Right ventricle myocardium superior (tissue), 1 donor: ENCODE data around the gene FOSB. TPM values are rescaled to one million over a fixed set of nuclear protein-coding genes. Genes with fewer than 3 reads are reported as not detected.

Experiments used
- ATAC-seq: fragments of 200-7000 bp; cut with Tn5 transposase; one replicate; pipeline ENCODE4 v1.9.1; 2020; ENCODE audit warnings: mild to moderate bottlenecking; ENCODE audit not compliant: poor library complexity
- DNase-seq: peaks from one replicate; pipeline ENCODE4 v3.0.0-alpha.2; 2020
- intact Hi-C: fragments of 100-400 bp; cut with DNase I; formaldehyde crosslinking; loops from one replicate; pipeline ENCODE4 v1.11.2; 2022
- total RNA-seq: library from RNA; stranded (reverse); fragmentation: NEBNext Ultra II Directional; extraction: Animal tissue kit (Norgen Biotek cat#: 25700); gene quantifications from one replicate; pipeline ENCODE4 v1.2.1, GENCODE V29; 2021
- donor health status: DM: no; HTN: yes; CAD: no; lungs with severe emphysema.

The FOSB gene
- total RNA-seq, 1 donor from 2014 or later, result 0.51 TPM

DNA sequence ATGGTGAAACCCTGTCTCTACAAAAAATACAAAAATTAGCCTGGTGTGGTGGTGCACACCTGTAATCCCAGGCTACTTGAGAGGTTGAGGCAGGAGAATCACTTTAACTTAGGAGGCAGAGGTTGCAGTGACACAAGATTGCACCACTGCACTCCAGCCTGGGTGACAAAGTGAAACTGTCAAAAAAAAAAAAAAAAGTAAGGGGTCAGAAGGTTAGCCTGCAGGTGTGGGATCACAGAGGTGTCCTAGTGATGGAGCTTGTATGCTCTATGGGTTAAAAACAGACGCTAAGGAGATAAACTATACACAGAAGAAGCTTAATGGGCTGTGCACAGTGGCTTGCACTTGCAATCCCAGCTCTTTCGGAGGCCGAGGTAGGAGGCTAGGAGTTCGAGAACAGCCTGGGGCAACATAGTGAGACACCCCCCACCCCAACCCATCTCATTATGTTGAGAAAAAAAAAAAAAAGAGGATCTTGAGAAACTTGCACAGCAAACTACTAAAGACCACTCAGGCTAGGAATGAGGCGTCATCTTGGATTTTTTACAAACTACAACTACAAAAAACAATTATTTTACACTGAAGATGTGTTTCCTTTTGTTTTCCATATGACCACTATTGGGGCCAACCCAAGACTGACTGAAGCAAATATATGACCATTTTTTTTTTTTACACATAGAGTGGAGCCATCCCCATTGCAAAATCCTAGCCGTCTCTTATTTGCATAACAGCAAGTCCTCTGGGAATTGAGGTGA is 7.9 kb downstream of the FOSB start:
- ATAC-seq (no peak), DNase-seq (no peak)
- intact Hi-C loops, result no loop called here

DNA sequence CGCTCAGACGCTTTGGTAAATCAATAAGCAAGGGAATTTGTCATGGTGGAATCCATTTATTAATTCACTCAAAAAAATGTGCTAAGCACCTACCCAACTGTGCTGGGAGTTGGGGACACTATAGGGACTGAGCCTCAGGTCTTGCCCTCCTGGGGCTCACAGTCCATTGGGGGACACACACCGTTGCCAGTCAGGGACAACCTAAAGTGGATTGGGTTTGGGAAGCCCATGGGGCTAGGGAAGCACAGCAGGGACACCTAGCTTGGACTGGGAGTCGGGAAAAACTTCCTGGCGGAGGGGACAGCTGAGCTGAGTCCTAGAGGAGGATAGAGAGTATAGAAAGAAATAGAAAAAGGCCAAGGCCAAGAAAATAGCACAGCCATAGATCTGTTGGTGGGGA is 8.5 kb downstream of the FOSB start:
- intact Hi-C loops, result no loop called here
- no peak for ATAC-seq
- DNase-seq, result no peak

DNA sequence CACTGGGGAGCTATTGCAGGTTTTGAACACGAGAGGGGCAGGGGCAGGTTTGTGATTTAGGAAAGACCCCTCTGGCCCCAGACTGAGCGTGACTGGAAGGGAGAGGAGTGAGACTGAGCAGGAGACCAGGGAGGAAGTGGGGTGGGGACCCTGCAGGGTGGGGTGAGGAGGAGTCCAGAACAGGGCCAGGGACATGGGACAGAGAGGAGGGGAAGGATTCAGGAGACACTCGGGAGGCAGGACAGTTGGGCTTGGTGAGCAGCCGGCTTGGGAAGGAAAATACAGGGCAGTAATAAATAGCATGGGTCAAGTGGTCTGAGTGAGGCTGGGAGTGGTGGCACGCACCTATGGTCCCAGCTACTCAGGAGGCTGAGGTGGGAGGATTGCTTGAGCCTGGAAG is 9.4 kb downstream of the FOSB start:
- DNase-seq (no peak), ATAC-seq (no peak)
- intact Hi-C loops, result no loop called here

DNA sequence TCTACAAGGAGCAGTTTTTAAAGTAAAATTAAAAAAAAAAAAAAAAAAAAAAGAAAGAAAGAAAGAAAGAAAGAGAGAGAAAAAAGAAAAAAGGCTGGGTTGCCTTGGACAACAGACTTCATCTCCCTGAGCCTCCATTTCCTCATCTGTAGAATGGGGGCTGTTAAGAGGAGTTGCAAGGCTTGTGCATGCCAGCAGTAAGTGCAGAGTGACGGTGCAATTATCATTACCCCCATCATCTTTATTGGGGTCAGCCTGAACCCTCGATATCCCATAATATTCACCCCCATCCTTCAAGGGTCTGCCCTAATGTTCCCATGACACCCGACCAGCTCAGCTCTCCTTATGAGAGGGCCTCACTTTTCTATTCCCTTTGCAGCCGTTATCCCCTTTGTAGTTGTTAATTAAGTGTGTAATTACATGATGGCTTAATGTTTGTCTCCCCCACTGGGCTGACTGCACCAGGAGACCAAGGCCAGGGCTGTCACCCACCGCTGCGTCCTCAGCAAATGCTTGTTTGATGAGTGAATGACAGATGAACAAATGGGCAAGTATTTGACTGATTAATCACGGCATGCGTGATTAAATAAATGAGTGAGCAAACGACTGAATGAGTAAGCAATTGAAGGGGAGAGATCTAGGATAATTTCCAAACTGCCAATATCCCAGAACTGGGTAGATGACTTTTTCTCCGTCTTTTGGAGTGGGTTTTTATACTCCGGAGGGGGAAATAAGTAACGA is 10.1 kb downstream of the FOSB start:
- peak; percentile 1 for ATAC-seq
- intact Hi-C loops, result loop anchor here (1.0 kb wide), 1 partner anchor 39 kb away; no protein-coding TSS in a partner anchor

DNA sequence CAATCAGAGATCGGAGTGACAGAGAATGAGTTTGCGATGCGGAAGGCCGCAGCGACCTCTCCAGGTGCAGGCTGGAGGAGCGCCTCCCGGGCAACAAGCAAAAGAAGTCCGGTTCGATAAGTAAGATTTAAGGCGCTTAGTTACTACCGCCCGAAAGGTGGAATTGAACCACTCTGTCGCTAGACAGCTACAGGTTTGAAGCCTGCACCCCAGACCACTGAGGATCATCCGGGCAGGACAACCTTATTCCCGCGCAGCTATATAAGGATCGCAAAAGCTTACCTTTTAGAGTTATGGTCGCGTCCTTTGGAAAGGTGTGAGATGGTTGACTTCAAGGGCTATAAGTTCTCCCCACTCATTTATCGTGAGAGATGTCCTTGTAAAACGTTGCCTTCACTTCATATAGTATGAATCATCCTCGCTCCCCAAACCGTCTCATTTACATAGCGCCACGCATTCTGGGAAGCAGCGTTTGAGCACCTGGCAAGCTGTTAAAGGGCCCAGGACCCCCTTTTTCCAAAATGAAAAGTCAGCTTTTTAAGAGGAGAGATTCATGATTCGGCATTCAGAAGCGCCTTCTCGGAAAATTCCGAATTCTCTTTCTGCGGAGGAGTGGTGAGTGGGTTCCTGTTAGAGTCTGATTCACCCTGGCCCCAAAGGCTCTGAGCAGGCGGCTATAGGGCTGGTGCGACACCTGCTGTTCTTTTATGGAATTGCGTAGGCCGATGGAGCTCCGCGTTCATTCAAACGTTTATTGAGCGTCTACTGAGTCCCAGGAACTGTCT is 10.8 kb downstream of the FOSB start:
- DNase-seq (peak; percentile 88), ATAC-seq (peak; percentile 96)
- intact Hi-C loops, result loop anchor here (1.0 kb wide), 1 partner anchor 39 kb away; no protein-coding TSS in a partner anchor

More for the DNA sequence above, 10.1 kb downstream of the FOSB start:
- no peak for DNase-seq

DNA sequence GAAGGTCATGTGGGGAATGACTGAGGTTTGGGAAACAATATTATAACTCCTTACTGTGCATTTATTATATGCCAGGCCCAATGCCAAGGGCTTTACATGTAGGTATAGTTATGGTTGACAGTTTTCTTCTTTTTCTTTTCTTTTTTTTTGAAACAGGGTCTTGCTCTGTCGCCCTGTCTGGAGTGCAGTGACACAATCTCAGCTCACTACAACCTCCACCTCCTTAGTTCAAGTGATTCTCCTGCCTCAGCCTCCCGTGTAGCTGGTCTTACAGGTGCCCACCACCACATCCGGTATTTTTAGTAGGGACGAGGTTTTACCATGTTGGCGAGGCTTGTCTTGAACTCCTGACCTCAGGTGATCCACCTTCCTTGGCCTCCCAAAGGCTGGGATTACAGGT is 15.2 kb downstream of the FOSB start:
- DNase-seq, result no peak
- ATAC-seq, result no peak
- intact Hi-C loops, result no loop called here

DNA sequence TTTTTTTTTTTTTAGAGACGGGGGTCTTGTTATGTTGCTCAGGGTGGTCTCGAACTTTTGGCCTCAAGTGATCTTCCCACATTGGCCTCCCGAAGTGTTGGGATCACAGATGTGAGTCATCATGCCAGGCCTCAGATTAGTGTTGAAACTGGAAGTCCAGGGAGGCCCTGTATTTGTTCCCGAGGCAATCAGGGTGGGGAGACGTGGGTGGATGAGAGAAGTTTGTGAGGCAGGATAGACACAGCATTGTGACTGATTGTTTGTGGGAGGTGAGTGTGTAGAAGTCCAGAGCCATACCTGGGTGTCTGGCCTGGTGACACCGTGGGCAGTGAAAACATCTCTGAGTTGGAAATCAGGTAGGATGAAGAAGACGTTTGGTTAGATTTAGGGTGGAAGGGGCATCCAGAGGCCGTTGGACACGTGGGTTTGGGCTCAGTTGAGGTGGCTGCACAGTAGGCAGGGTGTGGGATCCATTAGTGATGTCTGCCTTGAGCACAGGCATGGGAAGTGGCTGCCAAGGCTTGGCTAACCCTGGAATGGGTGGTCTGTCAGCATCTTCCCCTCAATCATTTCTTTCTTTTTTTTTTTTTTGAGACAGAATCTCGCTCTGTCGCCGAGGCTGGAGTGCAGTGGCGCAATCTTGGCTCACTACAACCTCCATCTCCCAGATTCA is 16.6 kb downstream of the FOSB start:
- no peak for DNase-seq
- intact Hi-C loops, result no loop called here
- no peak for ATAC-seq

DNA sequence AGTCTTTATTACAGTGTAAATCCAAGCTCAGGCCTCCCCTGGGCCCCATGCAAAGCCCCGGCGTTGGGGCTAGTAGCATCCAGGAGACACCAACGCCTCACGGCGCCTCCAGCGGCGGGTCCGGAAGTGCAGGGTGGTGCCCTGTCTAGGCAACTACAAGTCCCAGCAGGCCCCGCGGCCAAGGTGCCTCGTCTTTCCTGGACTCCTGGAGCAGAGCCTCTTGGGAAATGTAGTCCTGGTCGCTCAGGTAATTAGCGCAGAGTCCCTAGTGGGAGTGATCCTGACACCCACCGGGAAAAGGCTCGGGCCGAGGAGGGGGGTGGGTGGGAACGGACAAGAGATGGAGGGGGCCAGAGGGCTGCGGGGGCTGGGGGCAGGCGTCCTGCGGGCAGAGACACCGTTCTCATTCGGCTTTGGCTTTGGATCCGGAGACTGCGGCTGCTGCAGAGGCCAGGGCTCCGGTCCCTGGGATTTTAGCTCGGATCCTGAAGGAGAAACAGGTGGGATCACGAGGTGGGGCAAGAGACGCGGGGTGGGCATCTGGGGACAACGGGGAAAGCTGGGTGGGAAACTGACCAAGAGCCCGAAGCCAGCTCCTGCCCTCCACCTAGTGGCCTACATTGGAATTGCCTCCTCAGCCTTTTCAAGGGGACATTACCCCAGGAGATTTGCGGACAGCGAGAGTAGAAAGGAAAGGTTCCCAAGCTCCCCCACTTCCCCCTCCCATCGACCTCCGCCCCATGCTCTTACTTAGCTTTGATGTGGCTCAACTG is 17.7 kb downstream of the FOSB start:
- intact Hi-C loops, result no loop called here
- DNase-seq (peak; percentile 100), ATAC-seq (peak; percentile 99)

DNA sequence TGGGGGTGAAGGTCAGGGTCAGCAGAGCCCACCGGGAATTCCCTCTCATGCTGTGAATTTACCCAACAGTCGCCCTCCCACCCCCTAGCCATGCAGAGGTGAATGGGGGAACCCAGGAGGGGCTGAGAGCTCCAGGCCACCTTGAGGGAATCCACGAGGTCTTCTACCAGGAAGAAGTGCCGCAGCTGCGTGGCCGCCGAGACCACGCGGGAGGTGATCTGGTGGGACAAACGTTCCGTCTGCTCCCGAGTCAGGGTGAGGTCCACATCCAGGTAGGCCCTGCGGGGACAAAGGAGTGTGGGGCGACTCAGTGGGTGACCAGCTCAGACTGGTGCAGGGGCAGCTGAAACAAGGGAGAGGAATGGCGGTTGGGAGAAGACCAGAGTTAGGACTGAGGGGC is 20.9 kb downstream of the FOSB start:
- ATAC-seq, result no peak
- no peak for DNase-seq
- intact Hi-C loops, result no loop called here

DNA sequence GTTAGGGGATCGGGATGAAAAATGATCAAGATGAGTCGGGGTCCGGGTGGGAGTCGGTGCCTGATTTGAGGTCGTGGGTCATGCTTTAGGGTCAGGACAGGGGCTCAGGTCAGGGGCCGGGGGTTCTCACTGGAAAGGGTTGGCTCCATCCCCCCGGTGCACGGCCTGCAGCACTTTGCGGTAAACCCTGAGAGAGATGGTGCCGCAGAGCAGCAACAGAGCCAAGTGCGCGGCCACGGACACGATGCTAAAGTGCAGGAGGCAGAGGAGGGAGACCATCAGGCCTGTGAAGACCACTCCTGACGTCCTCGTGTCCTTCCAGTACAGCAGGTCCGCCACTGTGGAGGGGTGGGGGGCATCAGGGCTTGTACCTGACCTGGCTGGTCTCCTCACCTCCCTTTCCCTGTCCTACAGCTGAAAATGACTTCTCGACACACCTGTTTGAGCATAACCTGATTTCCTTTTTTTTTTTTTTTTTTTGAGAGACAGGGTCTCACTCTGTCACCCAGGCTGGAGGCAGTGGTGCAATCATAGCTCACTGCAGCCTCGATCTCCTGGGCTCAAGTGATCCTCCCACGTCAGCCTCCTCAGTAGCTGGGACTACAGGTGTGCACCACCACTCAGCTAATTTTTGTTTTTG is 21.5 kb downstream of the FOSB start:
- ATAC-seq (no peak), DNase-seq (no peak)
- intact Hi-C loops, result no loop called here

DNA sequence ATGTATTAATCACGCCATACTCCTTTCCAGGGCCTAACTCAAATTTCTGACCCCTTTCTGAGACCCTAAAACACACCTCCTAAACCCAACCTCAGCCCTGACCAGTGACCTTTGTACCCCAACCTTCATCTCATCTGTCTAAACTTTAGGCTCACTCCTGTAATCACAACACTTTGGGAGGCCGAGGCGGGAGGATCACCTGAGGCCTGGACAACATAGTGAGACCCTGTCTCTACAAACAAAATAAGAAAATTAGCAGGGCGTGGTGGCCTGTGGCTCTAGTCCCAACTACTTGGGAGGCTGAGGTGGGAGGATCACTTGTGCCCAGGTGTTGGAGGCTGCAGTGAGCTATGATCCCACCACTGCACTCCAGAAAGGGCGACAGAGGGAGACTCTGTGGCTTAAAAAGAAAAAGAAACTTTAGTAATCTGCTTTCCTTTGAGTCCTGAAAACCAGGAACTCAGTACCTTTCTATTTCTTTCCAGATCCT is 24.4 kb downstream of the FOSB start:
- intact Hi-C loops, result no loop called here
- DNase-seq (no peak), ATAC-seq (no peak)

DNA sequence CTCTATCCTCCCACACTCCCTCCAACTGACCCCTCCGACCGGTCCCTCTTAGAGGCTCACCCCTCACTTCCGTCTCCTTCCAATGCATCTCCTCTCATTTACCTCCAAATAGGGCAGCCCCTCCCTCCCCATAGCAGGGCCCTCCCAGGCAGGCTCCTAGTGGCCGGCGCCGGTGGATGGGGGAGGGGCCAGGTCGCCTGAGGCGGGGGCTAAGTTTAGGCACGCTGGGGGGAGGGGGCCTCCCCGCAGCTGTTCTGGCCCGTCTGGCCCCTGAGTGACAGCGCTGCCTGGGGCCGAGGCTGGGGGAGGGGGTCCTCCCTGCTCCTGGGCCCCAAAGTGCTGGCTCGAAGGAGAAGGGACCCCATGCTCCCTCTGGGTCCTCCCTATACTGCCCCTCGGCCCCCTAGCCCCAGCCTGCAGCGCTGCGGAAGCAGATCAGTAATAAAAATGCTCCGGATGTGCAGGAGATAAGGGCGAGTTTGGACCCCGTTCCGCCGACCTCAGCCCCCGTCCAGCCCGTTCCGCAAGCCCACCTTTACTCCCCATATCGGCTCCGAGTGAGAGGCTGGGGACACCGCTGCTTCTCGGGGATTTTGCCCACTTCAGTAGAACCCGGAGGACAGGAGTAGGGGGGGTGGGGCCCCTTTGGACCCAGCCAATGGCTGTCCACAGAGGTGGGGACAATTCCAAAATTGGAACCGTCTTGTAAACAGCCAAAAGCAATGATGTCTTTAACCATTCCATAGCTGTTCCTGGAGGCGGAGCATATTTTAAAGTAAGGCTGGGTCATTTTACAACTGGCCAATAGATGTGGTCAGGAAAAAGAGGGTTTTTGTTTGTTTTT is 25.1 kb downstream of the FOSB start:
- intact Hi-C loops, result no loop called here
- ATAC-seq (peak; percentile 80), DNase-seq (peak; percentile 73)

DNA sequence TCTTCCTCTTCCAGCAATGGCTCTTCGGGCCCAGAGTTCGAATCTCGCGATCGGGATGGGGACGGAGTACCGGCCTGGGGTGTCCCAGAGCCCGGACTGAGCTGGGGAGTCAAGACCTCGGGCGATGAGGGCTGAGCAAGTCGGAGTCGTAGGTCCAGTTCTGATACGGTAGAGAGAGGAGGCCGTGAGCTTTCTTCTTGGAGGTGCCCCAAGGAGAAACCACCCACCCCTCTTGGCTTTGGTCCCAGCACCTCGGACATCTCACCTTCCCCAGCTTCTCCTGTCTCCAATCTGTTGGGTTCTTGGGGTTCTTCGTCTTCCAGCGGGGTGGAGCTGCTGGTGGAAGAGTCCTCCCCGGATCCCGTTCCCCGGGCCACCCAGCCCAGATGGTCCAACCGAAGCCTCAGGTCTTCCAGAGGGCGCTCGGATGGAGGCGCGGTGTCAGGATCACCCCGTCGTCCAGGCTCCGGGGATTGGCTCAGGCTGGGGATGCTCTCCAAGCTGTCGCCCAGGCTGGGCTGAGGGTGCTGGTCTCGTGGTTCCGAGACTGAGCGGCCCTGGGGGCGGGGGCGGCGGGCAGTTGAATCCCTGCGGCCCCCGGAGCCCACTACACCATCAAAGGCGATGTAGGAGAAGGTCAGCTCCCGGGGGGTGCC is 26.6 kb downstream of the FOSB start:
- ATAC-seq (no peak), DNase-seq (no peak)
- intact Hi-C loops, result no loop called here

DNA sequence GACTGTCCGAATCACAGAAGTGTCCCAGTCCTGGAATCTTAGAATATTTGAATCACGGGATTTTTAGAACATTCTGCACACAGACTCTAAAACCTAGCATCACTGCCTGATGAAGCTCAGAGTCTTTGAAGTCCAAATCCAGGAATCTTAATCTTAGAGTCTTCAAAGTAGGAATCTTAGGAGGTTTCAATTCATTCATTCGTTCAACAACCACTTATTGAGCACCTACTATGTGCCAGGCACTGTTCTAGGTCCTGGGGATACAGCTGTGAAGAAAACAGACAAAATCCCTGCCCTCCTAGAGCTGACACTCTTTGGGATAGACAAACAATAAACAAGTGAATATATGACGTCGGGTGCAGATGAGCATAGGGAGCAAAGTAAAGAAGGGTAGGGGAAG is 27.4 kb downstream of the FOSB start:
- intact Hi-C loops, result no loop called here
- ATAC-seq (no peak), DNase-seq (no peak)

DNA sequence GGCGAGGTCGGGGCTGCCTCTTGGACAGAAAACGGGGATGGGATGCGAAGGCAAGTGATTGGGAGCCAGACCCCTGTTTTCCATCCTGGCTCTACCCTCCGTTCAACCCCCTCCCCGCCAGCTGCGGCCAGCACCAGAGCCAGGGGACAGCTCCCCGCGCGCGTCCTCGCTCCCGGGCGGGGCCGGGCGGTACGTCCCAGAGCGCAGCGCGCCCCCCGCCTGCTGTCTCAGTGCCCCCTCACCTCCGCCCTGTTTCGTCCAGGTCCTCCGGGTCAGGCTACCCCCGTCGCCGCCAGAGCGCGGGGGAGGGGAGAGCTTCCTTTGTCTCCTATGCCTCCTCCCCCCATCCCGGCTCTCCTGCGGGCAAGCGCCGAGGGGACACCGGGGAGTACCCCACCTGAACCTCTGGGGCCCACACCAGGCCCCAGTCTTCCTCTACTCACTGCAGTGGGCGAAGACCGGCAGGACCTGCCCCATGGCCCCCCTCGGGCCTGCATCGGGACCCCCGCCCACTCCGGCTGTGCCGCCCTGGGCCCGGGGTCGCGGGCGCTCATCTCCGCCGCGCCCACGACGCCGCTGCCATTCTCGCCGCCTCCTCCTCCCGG is 28.7 kb downstream of the FOSB start:
- intact Hi-C loops, result no loop called here
- DNase-seq (peak; percentile 70), ATAC-seq (peak; percentile 23)

DNA sequence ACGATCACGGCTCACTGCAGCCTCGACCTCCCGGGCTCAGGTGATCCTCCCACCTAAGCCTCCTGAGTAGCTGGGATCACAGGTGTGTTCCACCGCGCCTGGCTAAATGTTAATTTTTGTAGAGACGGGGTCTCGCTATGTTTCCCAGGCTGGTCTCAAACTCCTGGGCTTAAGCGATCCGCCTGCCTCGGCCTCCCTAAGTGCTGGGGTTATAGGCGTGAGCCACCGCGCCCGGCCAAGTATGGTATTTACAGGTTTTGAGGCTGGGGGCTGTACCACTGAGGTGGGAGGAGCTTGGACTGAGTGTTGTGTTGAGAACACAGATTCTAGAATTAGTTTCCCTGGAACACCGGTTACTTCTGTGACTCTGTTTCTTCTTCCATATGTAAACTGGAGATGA is 30.0 kb downstream of the FOSB start:
- DNase-seq (no peak), ATAC-seq (no peak)
- intact Hi-C loops, result no loop called here
